ENCODE measurements around the gene DDI2.

- no peak for TF ChIP-seq EZH2 (IDR thresholded peaks at IDR 0.05; ENCODE audit: borderline replicate concordance, low read depth, low read length, severe bottlenecking)
- no peak for TF ChIP-seq CTCF (IDR thresholded peaks at IDR 0.05; ENCODE audit: extremely low read depth in 1 of 2, insufficient read depth in 1 of 2, low read depth in 1 of 2, low read length in 2 of 2)
- TF ChIP-seq POLR2AphosphoS5 (IDR thresholded peaks at IDR 0.05; ENCODE audit: insufficient read depth, low read depth, low read length): no peak
- no peak for TF ChIP-seq POLR2A (IDR thresholded peaks at IDR 0.05; ENCODE audit: low read depth, low read length)
- TF ChIP-seq JUN (IDR thresholded peaks at IDR 0.05; ENCODE audit: borderline replicate concordance, insufficient read depth, insufficient read length, low read depth): no peak
- no peak for TF ChIP-seq FOS (IDR thresholded peaks at IDR 0.05; ENCODE audit: borderline replicate concordance, insufficient read depth, low read length)
- no peak for TF ChIP-seq GATA2 (IDR thresholded peaks at IDR 0.05; ENCODE audit: insufficient read depth, insufficient read length, low read depth, low read length)
- no peak for TF ChIP-seq MYC (IDR thresholded peaks at IDR 0.05; ENCODE audit: low read depth, low read length)
- no peak for TF ChIP-seq MAX (IDR thresholded peaks at IDR 0.05; ENCODE audit: insufficient read depth, insufficient read length)
Measured at GRCh38 chr1:15620902-15621682, 3.8 kb downstream of the DDI2 start.
